ENCODE measurements around the gene ST6GALNAC3.
A peak's percentile ranks its signal among the peaks of the same experiment; 100 is the strongest.

Gene ST6GALNAC3

DNA sequence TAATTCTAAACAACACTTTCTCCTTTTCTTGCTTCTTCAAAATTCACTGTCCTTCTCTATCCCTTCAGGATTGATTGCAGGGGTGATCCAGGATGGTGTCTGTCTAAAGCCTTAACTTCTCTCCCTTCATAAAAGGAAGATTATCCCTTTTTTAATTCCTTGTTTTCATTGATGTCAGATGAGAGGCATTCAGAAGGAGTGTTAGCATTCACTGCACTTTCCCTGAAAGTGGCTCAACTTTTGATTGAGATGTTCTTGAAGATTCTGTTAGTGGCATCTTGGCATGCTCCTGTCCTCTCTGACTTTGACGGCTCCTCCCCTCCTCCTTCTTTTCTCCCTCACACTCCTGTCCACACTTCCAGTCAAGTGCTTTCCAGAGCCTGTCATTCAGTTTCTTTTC is 71.6 kb downstream of the ST6GALNAC3 start:
- TF ChIP-seq, protein P1, sequence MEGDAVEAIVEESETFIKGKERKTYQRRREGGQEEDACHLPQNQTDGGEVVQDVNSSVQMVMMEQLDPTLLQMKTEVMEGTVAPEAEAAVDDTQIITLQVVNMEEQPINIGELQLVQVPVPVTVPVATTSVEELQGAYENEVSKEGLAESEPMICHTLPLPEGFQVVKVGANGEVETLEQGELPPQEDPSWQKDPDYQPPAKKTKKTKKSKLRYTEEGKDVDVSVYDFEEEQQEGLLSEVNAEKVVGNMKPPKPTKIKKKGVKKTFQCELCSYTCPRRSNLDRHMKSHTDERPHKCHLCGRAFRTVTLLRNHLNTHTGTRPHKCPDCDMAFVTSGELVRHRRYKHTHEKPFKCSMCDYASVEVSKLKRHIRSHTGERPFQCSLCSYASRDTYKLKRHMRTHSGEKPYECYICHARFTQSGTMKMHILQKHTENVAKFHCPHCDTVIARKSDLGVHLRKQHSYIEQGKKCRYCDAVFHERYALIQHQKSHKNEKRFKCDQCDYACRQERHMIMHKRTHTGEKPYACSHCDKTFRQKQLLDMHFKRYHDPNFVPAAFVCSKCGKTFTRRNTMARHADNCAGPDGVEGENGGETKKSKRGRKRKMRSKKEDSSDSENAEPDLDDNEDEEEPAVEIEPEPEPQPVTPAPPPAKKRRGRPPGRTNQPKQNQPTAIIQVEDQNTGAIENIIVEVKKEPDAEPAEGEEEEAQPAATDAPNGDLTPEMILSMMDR (IDR thresholded peaks at IDR 0.05; ENCODE audit: insufficient read depth, low read depth, low read length, missing control alignments): no peak
- no peak overlapping the region for H3K4me3 ChIP-seq (ENCODE audit: low read length)
- no peak for DNase-seq (ENCODE audit: low read depth)

DNA sequence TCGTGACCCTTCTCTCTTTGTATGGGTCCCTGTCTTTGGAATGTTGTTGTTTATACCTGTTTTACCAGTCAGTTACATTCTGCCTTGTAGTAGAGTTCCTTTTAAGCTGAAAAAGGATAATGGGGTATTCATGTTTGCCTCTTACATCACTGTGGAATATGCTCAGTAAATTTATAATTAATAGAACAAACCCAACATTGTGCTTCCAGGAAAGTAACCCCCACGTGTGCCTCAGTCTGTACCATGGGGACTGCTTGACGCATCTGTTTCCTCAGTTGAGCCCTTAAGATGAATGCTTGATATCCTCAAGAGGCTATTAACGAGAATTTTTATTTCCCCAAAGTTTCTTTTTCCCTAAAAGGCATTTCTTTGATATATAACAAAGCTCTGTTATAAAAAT is 73.4 kb downstream of the ST6GALNAC3 start:
- TF ChIP-seq, protein P1 (IDR thresholded peaks at IDR 0.05; ENCODE audit: insufficient read depth, low read depth, low read length, missing control alignments): no peak
- H3K4me3 ChIP-seq (ENCODE audit: low read length): no peak overlapping the region
- DNase-seq (ENCODE audit: low read depth): no peak

DNA sequence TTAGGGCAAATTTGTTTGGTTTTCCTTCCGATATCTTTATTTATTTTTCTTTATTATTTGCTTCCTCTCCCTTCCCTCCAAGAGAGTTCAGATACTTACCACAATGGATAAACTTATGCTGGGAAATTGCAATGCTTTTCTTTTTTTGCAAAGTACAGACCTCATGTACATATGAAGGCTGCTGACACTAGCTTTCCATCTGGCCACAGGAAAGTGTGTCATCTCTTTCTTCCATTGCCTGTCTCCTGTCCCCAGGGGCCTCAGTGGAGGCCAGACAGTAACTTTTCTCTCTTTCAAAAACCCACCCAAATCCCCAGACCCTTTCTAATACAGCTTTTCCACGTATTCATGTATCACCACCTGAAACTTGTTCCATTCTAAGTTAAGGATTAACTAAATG is 73.9 kb downstream of the ST6GALNAC3 start:
- TF ChIP-seq, protein P1 (IDR thresholded peaks at IDR 0.05; ENCODE audit: insufficient read depth, low read depth, low read length, missing control alignments): no peak
- no peak overlapping the region for H3K4me3 ChIP-seq (ENCODE audit: low read length)

DNA sequence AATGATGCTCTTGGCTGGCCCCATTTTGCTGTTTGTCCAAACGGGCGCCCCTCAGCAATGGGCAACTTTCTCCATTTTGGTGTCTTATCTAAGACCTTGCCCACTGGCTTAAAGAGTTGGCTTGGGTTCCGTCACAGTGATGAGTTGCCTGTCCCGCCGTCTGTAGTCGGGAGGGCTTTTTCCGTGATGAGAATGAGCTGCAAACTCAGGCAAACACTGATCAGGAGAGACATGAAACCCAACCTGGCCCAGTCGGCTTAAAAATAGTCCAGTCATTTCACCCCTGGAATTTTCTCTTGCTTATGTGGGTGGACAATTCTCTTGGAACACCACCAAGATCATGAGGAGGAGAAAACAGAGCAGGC is 79.3 kb downstream of the ST6GALNAC3 start:
- TF ChIP-seq, protein P1 (IDR thresholded peaks at IDR 0.05; ENCODE audit: insufficient read depth, low read depth, low read length, missing control alignments): no peak
- no peak for DNase-seq (ENCODE audit: low read depth)
- H3K4me3 ChIP-seq (ENCODE audit: low read length): no peak overlapping the region

More for the DNA sequence above, 73.9 kb downstream of the ST6GALNAC3 start:
- DNase-seq (ENCODE audit: low read depth): no peak

DNA sequence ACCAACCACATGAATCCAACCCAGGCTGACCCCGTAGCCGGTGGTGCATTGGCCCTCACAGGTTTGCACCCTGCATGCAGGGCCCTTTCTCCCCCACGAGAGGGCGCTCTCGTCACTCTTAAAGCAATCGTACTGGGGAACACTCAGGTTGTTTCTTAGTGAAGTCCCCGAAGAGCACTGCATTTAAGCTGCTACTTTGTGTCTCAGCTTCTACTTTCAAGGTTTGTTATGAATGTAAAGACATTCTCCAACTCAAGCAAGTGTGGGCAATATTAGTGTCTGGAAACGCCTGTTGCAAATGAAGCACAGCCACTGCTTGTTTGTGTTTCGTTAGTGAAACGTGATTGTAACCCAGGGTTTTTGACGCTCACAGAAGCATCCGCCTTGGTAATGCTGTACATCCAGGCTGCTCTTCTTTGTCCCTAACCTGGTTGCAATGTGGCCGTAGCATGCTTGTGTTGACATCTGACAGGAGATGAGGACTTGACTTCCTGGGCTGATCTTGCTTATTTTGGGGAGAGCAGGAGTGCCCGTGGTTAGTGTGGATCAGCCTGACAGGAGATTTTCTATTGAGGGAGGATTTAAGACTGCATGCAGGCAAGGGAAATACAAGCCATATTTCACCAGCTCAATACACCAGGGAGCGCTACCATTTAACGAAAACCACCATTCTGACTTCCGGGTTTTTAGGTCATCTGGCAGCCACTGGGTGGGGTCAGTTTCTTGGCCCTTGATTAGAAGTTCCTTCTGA is 79.8 kb downstream of the ST6GALNAC3 start:
- H3K4me3 ChIP-seq (ENCODE audit: low read length): peak overlapping the region; percentile 22
- peak; percentile 63 for DNase-seq (ENCODE audit: low read depth)
- TF ChIP-seq, protein P1 (IDR thresholded peaks at IDR 0.05; ENCODE audit: insufficient read depth, low read depth, low read length, missing control alignments): peak; percentile 95

DNA sequence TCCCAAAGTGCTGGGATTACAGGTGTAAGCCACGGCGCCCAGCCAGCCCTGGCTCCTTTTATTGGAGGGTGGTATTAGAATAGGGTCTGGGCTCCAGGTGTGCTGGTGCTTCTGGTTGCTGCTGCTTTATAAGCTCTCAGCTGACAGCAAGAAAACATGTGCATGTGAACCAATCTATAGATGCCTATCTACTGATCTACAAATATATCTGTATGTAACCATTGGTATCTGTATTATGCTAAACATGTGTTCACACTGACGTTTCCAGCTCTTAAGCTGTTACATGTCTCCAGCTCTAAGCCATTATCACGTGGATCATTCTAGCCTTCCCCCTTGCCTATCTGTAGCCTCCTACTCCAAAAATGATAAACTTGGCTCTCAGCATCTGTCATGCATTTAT is 82.4 kb downstream of the ST6GALNAC3 start:
- DNase-seq (ENCODE audit: low read depth): no peak
- TF ChIP-seq, protein P1 (IDR thresholded peaks at IDR 0.05; ENCODE audit: insufficient read depth, low read depth, low read length, missing control alignments): no peak
- no peak overlapping the region for H3K4me3 ChIP-seq (ENCODE audit: low read length)

DNA sequence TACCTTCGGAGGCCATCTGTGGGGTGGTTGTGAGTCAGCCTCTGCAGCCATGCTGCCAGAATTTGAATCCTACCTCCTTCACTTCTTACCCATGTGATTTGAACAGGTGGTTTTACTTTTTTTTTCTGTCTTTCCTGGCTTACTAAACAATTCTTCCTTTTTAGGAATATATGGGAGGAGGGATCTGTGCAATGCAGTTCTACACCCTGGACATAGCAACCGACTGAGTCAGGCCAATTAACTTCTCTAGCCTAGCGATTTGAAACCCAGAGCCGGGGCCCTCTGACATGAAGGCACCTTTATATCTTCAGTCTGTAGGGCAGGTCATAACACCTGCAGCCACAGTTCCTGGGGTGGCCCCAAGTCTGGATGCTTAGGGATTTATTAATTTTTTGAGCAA is 83.6 kb downstream of the ST6GALNAC3 start:
- TF ChIP-seq, protein P1 (IDR thresholded peaks at IDR 0.05; ENCODE audit: insufficient read depth, low read depth, low read length, missing control alignments): no peak
- H3K4me3 ChIP-seq (ENCODE audit: low read length): no peak overlapping the region
- DNase-seq (ENCODE audit: low read depth): no peak

Measured in epithelial cell of esophagus (primary cell).